OCI-M2 (cell line): ENCODE measurements around the gene TANC1.

Source experiments
- DNase-seq: peaks from one replicate; lab custom pipeline; 2025; ENCODE audit not compliant: unreplicated experiment; lab: John Stamatoyannopoulos, UW

The TANC1 gene

DNA sequence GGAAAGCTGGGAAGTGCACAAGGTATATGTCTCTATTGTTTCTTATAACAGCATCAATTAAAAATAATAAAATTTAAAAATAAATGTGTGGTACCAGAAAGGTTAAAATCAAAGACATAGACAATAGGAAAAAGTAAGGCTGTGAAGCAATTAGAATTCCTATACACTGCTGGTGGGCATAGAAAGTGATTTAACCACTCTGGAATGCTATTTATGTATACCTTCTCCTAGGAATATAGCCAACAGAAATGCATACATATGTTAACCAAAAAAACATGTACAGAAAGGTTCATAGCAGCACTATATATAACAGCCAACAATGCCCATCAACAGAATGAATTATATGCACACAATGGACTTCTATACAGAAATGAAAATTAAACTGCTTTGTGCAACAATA is 275.1 kb downstream of the TANC1 start:
- DNase-seq, result no peak

DNA sequence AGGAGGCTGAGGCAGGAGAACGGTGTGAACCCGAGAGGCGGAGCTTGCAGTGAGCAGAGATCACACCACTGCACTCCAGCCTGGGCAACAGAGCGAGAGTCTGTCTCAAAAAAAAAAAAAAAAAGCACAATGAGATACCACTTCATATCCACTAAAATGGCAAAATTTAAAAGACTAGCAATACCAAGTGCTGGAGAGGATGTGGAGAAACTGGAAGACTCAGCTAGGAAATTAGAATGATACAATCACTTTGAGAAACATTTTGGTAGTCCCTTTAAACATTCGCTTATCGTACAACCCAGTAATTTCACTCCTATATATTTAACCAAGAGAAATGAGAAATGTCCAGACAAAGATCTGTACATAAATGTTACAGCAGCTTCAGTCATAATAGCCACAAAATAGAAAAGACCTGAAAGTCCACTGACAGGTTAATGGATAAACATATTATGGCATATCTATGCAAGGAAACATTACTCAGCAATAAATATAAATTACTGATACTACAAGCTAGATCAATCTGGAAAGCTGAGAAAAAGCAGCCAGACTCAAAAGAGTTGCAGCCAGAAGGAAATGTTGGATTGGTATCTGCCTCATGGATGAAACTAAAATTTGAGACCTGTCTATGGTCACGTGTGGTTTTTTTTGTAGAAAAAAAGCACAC is 278.0 kb downstream of the TANC1 start:
- no peak for DNase-seq

DNA sequence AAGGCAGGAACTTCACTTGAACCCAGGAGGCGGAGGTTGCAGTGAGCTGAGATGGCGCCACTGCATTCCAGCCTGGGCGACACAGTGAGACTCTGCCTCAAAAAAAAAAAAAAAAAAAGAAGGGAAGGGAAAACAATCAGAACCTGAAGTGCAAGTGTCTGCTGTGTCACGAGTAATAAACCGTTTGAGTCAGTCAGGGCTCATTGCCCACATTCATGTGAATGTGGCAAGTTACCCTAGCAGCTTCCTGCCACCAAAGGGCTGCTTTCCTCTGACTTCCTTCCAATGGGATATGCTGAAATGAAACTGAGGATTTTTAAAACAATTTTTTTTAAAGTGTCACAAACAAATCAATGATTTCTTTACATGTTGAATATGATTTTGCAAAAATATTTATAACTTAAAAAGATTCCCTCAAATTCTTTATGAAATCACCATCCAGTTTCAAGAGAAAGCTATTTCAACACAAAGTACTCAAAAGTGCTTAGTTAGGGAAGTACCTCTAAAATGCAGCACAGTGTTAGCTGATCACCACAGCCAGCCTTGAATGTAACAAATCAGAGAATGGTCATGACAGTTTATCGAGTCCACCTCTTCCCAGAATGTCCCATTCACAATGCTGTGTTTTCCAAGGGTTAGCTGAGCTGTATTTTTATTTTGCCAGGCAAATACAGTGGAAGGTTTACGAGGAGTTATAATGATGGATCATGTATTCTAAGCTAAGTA is 281.7 kb downstream of the TANC1 start:
- DNase-seq, result no peak

DNA sequence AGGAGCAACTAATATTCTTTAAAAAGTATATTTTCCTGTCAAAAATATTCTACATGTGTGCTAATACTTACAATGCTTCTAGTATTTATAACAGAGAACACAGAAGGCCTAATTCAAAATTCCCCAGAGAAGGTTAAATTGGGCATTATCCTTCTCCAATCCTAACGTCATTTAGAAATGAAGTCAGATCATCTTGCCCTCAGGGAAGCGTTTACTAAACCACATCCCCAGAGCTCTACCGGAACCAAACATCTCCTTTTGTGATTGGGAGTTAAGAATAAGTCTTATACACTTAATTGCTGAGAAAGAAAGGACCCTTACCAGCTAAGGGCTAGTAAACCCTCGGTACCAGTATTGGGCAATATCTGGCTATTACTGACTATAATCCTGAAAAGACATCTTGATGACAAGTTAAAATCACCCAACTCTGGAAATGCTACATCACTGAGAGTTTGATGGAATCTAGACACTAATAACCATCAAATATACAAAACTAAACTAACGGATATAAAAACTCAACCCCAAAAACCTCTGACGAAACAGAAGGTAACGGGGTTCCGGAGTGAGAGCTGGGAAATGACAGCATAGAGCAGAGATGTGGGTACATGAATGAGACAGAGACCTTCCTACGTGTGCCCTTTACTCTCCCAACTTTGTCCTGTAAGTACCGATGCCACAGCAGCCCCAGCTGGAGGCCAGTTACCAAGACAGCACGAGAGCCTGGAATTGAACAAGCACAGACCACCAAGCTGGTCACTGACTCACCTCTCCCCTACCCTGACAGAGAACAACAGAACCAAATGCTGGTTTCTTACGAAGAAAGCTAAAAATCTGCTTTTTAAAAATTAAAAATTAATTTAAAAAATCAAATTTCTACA is 283.1 kb downstream of the TANC1 start:
- no peak for DNase-seq

DNA sequence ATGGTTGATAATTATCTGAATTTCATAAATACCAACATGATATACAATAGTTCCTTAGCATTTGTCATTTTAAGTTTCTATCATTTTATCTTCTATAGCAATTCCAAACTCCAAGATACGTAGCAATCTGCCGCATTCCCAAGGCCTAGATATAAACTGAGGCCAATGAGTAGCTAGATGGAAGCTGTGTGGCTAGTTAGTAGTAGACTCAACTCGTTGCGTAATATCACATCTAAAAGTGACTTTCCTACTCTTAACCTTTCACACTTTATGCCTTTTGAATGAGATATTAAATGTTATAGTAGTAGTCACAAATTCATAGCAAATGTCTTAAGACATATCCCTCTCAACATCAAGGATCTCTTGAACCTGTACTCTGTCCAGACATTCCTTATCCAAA is 284.5 kb downstream of the TANC1 start:
- DNase-seq, result no peak

DNA sequence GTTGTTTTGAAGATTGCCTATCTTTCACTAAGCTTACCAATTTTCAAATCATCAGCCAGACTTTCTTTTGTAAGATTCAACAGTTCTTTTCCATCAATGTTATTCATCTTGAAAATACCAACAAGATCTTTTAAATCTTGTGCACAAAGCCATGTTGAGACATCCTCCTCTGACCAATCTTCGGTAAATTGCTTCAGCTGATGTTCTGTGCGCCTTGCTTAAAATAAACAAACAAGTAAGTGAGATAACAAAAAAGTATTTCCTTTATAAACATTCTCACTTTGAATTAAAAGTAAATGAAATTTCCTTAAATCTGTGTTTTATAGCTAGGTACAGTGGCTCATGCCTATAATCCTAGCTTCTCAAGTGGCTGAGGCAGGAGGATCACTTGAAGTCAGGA is 287.7 kb downstream of the TANC1 start:
- no peak for DNase-seq

DNA sequence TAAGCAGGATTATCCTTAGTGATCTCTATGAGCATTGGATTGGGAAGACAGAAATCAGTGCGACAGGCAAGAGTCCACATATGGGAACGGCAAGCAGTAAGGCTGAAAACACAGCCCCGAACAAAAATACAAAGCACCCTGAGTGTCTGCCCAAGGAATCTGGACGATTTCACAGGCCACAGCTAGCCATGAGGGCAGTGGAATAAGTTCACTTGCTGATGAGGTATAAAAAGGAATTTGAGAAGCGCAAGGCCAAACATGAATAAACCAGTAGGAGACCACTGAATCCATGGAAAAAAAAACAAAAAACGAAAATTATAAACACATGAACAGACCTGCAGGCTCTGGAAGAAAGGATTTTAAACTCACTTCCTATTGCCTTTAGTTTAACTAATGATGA is 293.8 kb downstream of the TANC1 start:
- no peak for DNase-seq

DNA sequence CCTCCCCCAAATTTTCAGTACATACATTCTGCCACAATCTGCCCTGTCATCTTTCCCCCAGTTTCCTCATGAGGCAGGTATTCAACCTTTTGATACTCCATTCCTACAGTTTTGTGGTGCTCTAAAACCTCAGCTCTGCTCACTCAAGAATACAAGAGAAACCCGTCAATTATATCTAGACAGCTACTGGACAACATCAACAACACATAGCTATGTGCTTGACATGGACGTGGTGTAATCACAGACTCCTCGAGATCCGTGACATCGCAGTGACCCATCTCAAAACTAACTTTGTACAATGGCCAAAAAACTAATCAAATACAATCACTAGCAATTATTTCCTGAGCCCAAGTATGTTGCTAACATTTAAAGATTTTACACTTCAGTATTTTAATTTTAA is 294.5 kb downstream of the TANC1 start:
- DNase-seq, result no peak

DNA sequence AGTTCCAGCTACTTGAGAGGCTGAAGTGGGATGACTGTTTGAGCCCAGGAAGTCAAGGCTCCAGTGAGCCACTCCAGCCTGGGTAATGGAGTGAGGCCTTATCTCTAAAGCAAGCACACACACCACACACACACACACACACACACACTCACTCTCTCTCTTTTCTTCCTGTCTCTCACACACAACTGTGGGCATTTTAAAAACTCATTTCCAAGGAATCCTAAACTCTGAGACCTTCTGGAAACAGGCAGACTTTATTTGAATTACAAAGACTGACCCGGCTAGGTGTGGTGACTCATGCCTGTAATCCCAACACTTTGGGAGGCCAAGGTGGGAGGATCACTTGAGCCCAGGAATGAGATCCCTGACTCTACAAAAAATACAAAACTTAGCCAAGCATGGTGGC is 296.7 kb downstream of the TANC1 start:
- DNase-seq, result no peak

DNA sequence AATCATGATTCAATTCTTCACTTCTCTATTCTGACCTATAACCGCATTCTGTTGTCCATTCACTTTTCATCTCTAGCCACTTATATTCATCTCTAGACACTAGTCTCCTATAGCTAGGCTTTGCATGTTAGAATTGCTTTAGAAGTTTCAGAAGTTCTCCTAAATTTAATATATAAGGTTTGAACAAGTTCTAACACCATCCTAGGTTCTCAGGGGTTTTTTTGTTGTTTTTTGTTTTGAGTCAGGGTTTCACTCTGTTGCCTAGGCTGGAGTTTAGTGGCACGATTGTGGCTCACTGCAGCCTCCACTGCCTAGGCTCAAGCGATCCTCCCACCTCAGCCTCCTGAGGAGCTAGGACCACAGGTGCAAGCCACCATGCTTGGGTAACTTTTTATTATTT is 298.1 kb downstream of the TANC1 start:
- no peak for DNase-seq

DNA sequence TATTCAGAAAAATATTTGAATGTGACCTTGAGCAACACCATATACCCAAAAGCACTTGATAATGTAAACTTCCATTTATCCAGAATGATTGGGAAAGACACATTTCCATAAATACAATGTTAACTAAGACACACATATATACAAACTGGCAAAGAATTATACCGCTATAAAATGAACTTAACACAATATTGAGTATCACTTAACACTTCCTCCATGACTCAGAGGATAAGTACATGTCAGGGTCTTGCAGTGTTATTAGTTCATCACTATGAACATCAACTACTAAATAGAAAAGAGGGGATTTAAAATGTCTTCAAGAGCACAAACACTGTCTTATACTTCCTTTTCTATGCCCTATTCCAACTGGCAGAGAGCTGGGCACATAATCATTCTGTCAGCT is 299.5 kb downstream of the TANC1 start:
- no peak for DNase-seq

DNA sequence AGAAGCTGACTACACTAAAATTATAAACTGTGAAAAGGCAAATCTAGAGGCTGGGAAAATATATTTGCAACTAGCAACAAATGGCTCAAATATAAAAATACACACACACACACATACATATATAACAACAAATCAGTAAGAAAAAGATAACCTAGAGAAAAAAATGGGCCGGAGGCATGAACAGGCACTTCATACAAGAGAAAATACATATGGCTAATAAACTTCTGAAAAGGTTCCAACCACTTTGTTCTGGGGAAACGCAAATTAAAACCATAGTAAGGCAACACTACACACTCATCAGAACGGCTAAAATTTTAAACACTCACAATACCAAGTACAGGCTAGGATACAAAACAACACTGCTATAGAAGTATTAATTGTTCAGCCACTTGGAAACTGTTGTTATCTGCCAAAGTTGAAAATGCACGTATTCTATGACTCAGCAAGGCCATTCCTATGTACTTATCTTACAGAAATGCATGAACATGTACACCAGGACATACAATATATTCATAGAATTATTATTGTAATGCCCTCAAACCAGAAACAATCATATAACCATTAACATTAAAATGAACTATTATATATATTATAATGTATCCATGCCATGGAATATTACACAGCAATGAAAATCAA is 302.4 kb downstream of the TANC1 start:
- DNase-seq, result no peak

DNA sequence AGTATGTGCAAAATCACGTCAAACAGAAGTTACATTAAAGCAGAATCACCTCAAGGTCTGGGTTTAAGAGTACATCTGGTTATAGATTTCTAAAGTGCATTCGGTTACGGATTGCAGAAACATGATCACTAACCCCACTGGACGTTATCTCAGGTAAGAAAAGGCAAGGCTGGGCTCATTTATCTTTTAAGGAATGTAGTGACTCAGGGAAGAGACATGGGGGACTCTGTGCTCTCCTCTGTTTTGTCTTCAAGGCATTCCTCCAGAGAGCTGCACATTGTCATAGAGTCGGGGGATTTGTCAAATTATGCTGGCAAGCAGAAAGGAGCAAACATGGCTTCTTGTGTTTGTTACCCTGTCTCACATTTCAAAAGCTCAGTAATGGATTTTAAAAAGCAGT is 303.7 kb downstream of the TANC1 start:
- no peak for DNase-seq

DNA sequence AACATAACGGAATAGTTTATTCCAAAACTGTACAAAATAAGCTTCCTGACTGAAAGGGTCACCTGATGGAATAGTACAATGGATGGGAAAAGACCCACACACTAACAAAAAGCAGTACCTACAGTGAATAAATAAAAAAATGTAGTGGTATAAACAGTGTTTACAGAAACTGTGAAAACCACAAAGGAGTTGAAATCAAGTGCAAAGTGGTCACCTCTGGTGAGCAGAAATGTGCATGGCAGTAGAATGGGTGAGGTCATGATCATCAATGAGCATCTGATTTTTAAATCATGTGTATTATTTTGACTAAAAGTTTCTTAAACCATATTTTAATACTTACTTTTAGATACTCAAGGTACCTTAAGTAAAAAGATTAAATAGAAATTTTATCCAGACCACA is 306.7 kb downstream of the TANC1 start:
- DNase-seq, result no peak

DNA sequence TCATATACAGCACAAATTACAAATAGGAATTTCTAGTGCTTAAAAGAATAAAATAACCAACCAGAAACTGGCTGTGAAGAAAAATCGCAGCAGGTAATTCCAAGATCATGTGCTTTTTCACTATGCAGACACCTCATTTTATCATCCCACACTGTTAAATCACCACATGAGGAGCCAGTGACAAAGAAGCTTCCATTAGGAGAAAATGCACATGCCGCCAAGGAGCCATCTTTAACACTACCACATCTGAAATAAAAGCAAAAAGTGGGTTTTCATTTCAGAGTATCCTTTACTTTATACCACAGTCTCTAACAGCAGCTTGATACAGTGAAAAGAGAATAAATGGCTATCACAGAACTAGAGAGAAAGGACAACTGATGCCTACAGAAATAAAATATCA is 311.3 kb downstream of the TANC1 start:
- no peak for DNase-seq

DNA sequence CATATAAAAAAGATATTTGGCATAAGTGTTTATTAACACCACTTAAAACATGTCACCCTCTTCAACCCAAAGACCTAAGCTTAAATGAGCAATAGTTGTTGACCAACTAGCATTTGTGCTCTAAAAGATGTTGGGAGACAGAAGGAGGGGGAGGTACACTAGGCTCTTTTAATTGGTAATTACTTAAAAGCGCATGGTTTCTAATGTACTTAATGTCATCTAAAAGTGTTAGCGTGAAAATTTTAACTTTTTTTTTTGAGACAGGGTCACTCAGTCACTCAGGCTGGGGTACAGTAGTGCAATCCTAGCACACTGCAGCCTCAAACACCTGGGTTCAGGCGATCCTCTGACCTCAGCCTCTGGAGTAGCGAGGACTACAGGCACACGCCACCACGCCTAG is 312.6 kb downstream of the TANC1 start:
- DNase-seq, result no peak
